Measurements from ENCODE around the gene ADAMTSL2.

Gene ADAMTSL2

DNA sequence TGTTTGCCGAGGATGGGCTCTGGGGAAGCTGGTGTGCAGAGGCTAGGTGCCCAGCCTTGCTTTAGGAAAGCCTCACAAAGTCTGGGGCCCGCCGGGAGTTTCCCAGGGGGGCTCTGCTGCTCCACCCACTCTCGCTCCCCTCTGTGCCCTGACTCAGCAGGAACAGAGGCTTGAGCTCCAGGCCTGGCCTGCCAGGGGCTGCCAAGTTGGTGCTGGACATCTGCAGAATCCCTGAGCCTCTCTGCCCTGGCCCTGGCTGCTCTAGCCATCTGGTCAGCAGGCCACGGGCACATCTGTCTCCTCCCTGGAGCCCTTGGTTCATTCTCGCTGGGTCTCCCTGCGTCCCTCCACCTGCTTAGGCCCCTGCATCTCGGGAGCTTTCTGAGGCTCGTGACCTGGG is 647 bp upstream of the ADAMTSL2 start:
- no peak for DNase-seq (ENCODE audit: low read depth, low spot score)

- no peak for DNase-seq (ENCODE audit: low read depth, low spot score)
Observed at GRCh38 chr9:133535306-133535877, 888 bp downstream of the ADAMTSL2 start.

- DNase-seq (ENCODE audit: low read depth, low spot score): no peak
Observed at GRCh38 chr9:133536080-133536479, 1.6 kb downstream of the ADAMTSL2 start.

DNA sequence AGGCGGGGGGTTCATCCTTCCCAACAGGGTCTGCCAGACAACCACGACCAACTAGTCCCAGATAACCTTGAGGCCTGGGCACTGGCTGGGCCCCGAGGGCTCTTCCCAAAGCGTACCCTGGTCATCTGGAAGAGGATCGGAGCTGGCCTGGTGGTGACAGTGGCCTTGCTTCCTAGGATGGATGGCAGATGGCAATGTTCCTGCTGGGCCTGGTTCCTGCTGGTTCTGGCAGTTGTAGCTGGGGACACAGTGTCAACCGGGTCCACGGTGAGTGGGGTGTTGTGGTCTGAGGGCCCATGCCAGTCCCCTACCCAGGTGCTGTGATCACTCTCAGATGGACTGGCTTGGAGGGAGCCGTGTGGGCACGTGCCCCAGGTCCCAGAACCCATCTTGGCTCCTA is 2.0 kb downstream of the ADAMTSL2 start:
- no peak for DNase-seq (ENCODE audit: low read depth, low spot score)

- DNase-seq (ENCODE audit: low read depth, low spot score): no peak
Observed at GRCh38 chr9:133537257-133537656, 2.8 kb downstream of the ADAMTSL2 start.

DNA sequence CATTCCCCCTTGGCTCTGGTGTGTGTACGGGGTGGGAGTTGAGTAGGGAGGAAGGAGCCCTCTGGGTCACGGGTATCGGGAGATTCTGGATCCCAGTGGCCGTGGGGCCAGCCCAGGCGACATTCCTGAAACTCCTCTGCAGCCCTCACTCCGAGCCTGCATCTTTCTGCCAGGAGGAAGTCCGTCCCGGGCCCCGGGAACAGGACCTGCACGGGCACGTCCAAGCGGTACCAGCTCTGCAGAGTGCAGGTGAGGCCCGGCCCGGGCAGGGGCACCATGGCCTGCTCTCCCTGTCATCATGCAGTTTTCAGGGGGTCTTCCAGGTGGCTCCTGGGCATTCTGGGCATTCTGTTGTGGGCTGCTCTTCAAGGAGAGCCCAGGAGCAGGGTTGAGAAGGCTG is 3.7 kb downstream of the ADAMTSL2 start:
- DNase-seq (ENCODE audit: low read depth, low spot score): no peak

GRCh38 chr9:133538851-133539833 is 4.6 kb downstream of the ADAMTSL2 start:
- DNase-seq (ENCODE audit: low read depth, low spot score): no peak

DNA sequence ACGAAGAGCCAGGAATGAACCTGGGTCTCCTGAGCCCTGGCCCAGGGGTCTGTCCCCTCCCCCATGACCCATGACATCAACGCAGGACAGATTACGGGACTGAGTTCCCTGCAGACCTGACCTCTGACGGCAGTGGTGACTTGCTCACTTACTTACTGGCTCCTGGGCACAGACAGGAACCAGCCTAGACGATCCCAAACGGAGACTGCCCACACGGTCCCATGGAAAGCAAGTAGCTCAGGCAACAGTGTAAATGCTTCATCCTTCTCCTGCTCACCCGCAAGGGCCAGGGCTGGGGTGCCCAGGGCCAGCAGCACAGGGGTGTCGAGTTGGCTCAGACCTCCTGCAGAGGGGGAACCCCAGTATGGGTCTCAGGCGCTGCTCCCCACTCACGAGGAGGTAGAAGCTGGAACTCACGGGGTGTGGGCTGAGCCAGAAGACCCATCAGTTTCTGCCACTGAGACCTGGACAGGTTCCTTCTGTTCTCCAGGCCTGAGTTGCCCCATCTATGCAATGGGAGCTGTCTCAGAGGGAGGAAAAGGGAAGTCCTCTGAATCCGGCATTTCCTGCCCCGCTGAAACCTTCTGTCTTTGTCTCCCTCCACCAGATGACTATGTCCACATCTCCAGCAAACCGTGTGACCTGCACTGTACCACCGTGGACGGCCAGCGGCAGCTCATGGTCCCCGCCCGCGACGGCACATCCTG is 5.6 kb downstream of the ADAMTSL2 start:
- DNase-seq (ENCODE audit: low read depth, low spot score): no peak

GRCh38 chr9:133540698-133541025 is 6.2 kb downstream of the ADAMTSL2 start:
- DNase-seq (ENCODE audit: low read depth, low spot score): no peak

- no peak for DNase-seq (ENCODE audit: low read depth, low spot score)
Observed at GRCh38 chr9:133542002-133542401, 7.5 kb downstream of the ADAMTSL2 start.

DNA sequence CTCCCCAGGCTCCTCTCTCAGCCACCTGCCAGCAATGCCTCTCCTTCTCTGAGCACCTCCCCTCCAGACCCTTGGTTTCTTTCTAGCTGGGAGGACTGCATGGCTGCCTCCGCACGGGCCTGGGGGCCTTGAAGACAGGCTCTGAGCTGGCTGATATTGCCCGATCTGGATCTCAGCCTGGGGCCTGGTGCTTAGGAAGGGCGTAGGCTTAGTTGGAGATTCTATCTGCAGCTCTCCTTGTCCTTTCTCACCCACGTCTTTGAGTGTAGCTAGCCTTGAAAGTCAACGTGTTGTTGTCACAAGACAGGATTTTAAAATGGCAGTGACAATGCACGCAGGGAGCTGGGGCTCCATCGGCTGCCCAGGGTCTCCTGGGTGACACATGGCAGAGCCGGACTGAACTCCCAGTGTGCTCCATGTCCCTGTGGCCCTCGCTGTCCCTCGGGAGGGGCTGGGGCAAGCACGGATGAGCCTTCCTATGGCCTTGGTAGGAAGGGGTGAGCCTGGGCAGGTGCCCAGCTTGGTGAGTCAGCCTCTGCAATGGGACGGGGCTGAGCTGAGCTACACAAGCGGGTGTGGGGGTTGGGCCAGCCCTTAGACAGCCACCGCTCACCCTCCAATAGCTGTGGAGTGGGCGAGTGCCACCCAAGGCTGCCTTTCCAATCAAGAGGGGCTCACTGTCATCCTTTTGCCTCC is 9.4 kb downstream of the ADAMTSL2 start:
- no peak for DNase-seq (ENCODE audit: low read depth, low spot score)

DNA sequence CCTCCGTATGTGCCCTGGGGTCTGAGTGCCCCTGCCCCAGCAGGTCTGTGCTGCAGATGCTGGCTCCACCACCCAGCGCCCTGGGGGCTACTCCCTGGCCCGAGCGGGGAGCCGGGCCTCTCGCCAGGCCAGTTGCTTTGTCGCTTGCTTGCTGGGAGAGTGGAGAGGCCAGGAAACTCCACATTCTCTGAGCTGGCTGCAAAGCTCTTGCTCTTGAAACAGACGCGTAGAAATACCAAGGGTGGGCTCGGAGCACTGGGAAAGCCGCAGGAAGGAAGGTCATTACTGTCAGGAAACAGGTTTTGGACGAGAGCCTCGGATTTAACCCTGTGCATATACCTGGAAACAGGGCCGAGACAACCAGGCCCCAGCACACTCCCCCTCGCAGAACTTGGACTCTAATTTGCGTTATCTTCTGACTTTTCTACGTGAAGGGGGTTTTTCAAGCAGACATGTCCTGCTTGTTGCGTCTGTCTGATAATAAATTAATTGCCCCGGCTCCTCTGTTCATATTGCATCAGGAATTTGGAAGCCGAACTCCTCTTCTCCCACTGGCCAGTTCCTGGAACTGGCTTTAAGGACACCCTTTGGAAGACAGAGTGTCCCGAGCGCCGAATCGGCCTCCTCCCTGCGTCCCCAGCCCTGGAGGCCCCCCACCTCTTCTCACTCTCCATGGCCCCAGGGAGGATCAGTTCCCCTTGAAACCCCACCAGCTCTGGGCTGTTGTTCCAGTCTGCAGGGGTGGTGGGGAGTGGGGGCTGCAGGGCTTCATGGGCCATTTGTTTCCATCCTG is 11.2 kb downstream of the ADAMTSL2 start:
- DNase-seq (ENCODE audit: low read depth, low spot score): no peak

- DNase-seq (ENCODE audit: low read depth, low spot score): no peak
Observed at GRCh38 chr9:133546287-133546680, 11.8 kb downstream of the ADAMTSL2 start.

DNA sequence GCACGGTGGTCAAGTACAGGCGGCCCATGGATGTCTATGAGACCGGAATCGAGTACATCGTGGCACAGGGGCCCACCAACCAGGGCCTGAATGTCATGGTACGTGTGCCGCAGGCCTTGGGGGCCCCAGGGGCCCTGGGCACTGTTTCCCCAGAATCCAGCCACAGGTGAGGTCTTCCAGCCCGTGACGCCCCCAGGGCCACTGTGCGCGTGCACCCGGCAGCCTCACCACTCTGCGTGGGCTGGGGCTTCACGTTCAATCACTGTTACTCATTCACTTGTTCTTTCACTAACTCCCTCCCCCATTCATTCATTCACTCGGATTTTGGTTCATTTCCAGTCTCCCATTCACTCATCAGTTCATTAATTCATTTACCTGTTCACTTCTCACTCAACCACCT is 12.6 kb downstream of the ADAMTSL2 start:
- no peak for DNase-seq (ENCODE audit: low read depth, low spot score)

GRCh38 chr9:133551446-133551845 is 16.9 kb downstream of the ADAMTSL2 start:
- DNase-seq (ENCODE audit: low read depth, low spot score): no peak

DNA sequence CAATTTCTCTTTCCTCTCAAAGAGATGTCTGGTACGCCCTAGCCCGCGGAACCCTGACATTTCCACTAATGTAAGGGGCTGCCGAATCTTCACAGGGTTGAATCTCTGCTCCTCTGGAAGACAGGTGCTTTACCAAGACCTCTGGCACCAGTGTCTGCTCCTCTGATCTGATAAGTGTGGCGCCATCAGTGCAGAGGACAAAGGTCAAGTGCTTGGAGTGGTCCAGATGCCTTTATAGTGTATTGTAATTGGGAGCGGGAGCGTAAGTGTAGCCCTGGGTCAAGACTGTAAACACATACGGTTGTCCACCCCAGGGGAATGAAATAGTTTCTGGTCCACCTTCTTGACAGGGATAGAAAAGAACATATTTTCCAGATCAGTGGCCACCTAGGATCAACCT is 17.7 kb downstream of the ADAMTSL2 start:
- no peak for DNase-seq (ENCODE audit: low read depth, low spot score)

- DNase-seq (ENCODE audit: low read depth, low spot score): no peak
Observed at GRCh38 chr9:133553123-133553522, 18.6 kb downstream of the ADAMTSL2 start.

GRCh38 chr9:133553973-133554713 is 19.6 kb downstream of the ADAMTSL2 start:
- DNase-seq (ENCODE audit: low read depth, low spot score): no peak

- no peak for DNase-seq (ENCODE audit: low read depth, low spot score)
Observed at GRCh38 chr9:133554729-133555128, 20.2 kb downstream of the ADAMTSL2 start.

DNA sequence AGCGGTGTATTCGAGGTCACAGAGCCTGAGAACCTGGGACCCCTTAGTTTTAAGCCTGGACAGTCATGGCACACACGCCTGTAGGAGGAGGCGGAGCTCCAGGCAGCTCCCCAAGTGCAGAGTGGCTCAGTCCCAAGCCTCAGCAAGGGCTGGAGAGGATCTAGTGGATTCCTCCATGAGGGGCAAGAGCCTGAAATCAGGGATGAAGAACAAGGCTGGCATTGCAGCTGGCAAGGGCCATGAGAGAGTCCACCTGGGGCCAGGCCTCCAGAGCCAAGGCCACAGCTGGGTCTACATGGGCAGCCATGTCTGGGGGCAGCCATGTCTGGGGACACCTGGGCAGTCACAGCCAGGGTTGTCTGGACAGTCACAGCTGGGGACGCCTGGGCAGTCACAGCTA is 21.9 kb downstream of the ADAMTSL2 start:
- DNase-seq (ENCODE audit: low read depth, low spot score): no peak

DNA sequence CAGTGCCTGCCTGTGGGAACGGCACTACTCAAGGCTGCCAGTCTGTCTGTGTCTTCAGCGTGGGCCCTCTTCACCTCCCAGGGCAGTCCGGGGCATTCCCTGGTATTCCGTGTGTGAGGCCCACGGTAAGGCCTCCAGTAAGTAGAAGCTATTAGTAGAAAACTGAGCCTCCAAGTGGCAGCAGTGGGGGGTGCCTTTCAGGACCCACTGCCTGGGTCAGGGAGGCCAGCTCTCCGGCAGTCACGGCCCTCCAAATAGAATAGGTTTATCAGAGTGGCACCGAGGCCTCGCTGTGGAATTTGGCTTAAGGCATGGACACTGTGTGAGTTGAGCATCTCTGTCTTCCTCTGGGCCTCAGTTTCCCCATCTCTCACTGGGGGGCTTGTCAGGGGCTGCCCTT is 23.1 kb downstream of the ADAMTSL2 start:
- no peak for DNase-seq (ENCODE audit: low read depth, low spot score)
